Occipital lobe (tissue), 2 donors: Measurements from ENCODE around the gene GYS2. TPM values are rescaled to one million over a fixed set of nuclear protein-coding genes. Genes with fewer than 3 reads are reported as not detected.
A peak's percentile ranks its signal among the peaks of the same experiment; 100 is the strongest.

Experiments used
- DNase-seq: peaks from one replicate; lab custom pipeline; 2025; lab: John Stamatoyannopoulos, UW
- total RNA-seq: library from RNA; depleted of rRNA; stranded (reverse); fragments of >200 nt; gene quantifications from one replicate; pipeline ENCODE4 v1.2.3, GENCODE V29; 2014

Gene GYS2
- total RNA-seq, 1 donor from 2014 or later = not detected

DNA sequence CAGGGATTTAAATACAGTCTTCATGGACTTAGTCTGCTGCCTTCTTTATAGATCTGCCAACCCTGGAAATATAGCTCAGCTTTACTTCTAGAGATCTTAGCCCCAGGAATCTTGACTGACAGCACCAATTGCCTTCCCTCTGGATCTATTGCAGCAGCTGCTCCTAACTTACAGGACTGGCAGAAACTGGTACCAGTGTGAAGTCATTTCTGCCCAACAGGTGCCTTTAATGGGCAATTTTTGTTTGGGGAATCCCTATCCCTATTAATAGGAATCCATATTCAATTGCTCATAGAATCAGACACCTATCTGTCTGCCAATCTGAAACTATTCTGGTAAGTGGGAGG, 51.3 kb downstream of the GYS2 start:
- no peak for DNase-seq

- DNase-seq = no peak
Observed at GRCh38 chr12:21552635-21553328, 51.9 kb downstream of the GYS2 start.

GRCh38 chr12:21551841-21552465, 52.7 kb downstream of the GYS2 start:
- DNase-seq = no peak

GRCh38 chr12:21547437-21547836, 57.2 kb downstream of the GYS2 start:
- no peak for DNase-seq

DNA sequence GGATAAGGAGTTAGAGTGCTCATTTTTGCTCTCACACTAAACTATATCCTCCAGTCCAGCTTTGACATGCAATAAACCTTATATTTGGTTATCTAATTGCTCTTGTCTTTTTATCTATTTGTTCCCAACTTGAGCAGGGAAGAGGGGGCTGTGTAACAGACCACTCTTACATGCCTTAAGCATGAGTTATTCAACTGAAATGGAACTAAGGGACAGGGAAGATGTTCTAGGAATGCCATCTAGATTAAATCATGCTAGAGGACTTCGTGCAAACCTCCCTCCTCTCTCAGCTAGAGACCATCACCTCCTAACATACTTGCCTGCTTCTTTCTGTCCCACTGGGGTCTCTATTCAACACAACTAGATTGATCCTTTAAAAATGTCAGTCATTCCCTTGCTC, 57.9 kb downstream of the GYS2 start:
- DNase-seq = no peak

GRCh38 chr12:21545557-21545956, 59.1 kb downstream of the GYS2 start:
- no peak for DNase-seq

GRCh38 chr12:21543151-21543550, 61.5 kb downstream of the GYS2 start:
- DNase-seq = no peak

GRCh38 chr12:21542403-21542802, 62.2 kb downstream of the GYS2 start:
- DNase-seq = no peak

- DNase-seq = no peak
Observed at GRCh38 chr12:21541773-21542172, 62.9 kb downstream of the GYS2 start.

- no peak for DNase-seq
Observed at GRCh38 chr12:21539797-21540196, 64.8 kb downstream of the GYS2 start.

- DNase-seq = no peak
Observed at GRCh38 chr12:21538061-21538653, 66.5 kb downstream of the GYS2 start.

DNA sequence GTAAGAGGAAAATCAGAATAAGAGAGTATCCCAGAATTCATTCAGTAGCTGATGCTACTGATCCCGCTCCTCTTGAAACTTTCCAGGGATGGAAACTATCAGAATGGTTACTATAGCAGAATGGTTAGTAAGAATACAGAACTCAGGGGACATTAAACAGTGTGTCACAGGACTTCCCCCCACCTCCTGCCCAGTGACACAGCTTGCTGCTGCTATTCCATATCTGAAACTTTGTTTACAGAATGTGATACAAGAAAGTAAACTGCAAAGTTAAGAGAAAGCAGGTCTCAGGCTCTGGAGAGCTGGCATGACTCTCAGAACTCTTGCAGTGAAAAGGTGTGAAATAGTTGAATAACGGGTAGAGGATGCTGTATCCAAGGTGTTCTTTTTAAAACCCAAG, 75.2 kb downstream of the GYS2 start:
- DNase-seq = no peak

- no peak for DNase-seq
Observed at GRCh38 chr12:21528953-21529352, 75.7 kb downstream of the GYS2 start.

GRCh38 chr12:21527451-21528180, 77.0 kb downstream of the GYS2 start:
- peak; percentile 47 for DNase-seq

DNA sequence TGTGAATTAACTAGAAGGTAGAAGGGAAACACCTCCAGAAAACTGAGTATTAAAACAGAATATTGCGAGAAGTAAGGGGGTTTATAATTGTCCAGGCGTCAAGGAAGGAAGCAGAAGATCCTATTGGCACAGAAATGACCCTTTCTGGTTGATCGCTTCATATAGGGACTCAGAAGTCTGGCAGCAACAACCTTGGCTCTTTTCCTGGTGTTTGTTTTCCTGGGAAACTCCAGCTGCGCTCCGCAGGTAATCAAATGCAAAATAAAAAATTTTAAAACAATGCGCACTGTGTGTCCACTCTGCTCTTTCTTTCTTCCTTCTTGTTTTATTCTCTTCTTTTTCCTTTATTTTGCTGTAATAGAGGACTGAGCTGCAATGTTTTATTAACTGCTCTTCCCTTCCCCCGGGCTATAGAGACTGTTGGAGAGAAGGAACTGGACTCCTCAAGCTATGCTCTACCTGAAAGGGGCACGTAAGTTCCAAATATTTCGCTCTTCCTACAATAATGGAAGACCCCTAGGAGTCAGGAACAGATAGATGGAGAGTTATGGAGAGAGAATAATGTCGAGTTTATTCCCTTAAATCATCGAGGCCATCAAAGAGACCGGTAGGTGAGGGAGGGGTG, 77.8 kb downstream of the GYS2 start:
- DNase-seq = no peak

GRCh38 chr12:21526053-21526452, 78.6 kb downstream of the GYS2 start, which contains the start of gene SPX:
Gene SPX (plus strand): TSS chr12:21526296. CDS start chr12:21526473, 177 bp downstream.
- no peak for DNase-seq

- DNase-seq = no peak
Observed at GRCh38 chr12:21523148-21523547, 81.5 kb downstream of the GYS2 start.

GRCh38 chr12:21521541-21521940, 83.1 kb downstream of the GYS2 start:
- no peak for DNase-seq

- DNase-seq = no peak
Observed at GRCh38 chr12:21518451-21518850, 86.2 kb downstream of the GYS2 start.

GRCh38 chr12:21516281-21516680, 88.4 kb downstream of the GYS2 start:
- DNase-seq = no peak

- no peak for DNase-seq
Observed at GRCh38 chr12:21509768-21510167, 94.9 kb downstream of the GYS2 start.

DNA sequence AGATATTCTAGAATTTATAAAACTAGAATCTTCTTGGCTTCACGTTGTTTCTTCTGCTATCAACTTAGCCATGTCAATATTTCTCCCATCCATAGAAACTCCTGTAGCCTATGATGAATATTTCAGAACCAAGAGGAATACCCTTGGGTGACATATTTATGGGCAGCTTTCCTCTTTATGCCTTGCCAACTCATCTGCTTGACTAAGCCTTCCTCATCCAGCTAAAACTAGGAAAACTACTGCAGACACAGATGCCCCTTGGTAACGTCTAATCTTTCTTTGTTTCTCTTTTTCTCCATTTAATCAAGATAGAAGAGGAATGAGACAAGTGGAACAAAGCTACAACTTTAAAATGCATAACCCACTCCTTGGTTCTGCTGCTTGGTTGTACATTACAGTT, 96.8 kb downstream of the GYS2 start:
- DNase-seq = no peak
